ENCODE measurements around the gene OSM. TPM values are rescaled to one million over a fixed set of nuclear protein-coding genes. Genes with fewer than 3 reads are reported as not detected.

Gene OSM
- total RNA-seq, 2 experiments from 2014 or later, result 103 to 107 TPM

GRCh38 chr22:30296833-30297232 is 30.2 kb upstream of the OSM start:
- no peak for DNase-seq
- Mint-ChIP-seq H3K36me3 (ENCODE audit: low read depth) (peaks cover 60% of the 10 kb centered on the region), H3K27ac (peak overlapping the region; percentile 54), H3K27me3 (no peaks in the 10 kb centered on the region), H3K4me3 (no peak overlapping the region), H3K9me3 (no peaks in the 10 kb centered on the region), H3K4me1 (peaks cover 19% of the 10 kb centered on the region)
- ChIA-PET POLR2A (interaction anchor here (1.5 kb wide), 2 partner anchors 8 to 31 kb away, joined by 5 to 7 read pairs; no protein-coding TSS in a partner anchor), CTCF (interaction anchor here (0.7 kb wide), 1 partner anchor 9 kb away, joined by 3 read pairs; no protein-coding TSS in a partner anchor)

- DNase-seq, result no peak
- POLR2A ChIA-PET, result interaction anchor here (0.7 to 1.5 kb wide), 3 partner anchors 9 to 32 kb away, joined by 3 to 7 read pairs (median 5); no protein-coding TSS in a partner anchor
- Mint-ChIP-seq H3K4me3 (no peak overlapping the region), H3K27me3 (no peaks in the 10 kb centered on the region), H3K36me3 (ENCODE audit: low read depth) (peaks cover 58% of the 10 kb centered on the region), H3K4me1 (peaks cover 18% of the 10 kb centered on the region), H3K9me3 (no peaks in the 10 kb centered on the region), H3K27ac (peak overlapping the region; percentile 54)
- CTCF ChIA-PET, result interaction anchor here (0.7 kb wide), 1 partner anchor 8 kb away, joined by 3 read pairs; no protein-coding TSS in a partner anchor
Observed at GRCh38 chr22:30296324-30296723, 29.7 kb upstream of the OSM start.

- Mint-ChIP-seq H3K27me3 (no peaks in the 10 kb centered on the region), H3K9me3 (no peaks in the 10 kb centered on the region), H3K27ac (no peak overlapping the region), H3K4me3 (no peak overlapping the region), H3K4me1 (peaks cover 21% of the 10 kb centered on the region), H3K36me3 (ENCODE audit: low read depth) (peaks cover 51% of the 10 kb centered on the region)
- ChIA-PET CTCF (no interaction called here), POLR2A (interaction anchor here (0.7 to 1.5 kb wide), 3 partner anchors 10 to 32 kb away, joined by 3 to 7 read pairs (median 5); no protein-coding TSS in a partner anchor)
- no peak for DNase-seq
Observed at GRCh38 chr22:30295576-30295975, 28.9 kb upstream of the OSM start.

GRCh38 chr22:30294830-30295229 is 28.2 kb upstream of the OSM start:
- no peaks in the 10 kb centered on the region for H3K9me3 Mint-ChIP-seq
- peaks cover 28% of the 10 kb centered on the region for H3K4me1 Mint-ChIP-seq
- no peak for DNase-seq
- peaks cover 48% of the 10 kb centered on the region for H3K36me3 Mint-ChIP-seq (ENCODE audit: low read depth)
- H3K4me3 Mint-ChIP-seq, result no peak overlapping the region
- no peak overlapping the region for H3K27ac Mint-ChIP-seq
- CTCF ChIA-PET, result no interaction called here
- POLR2A ChIA-PET, result interaction anchor here (0.8 kb wide), 1 partner anchor 61 kb away, joined by 3 read pairs; no protein-coding TSS in a partner anchor
- no peaks in the 10 kb centered on the region for H3K27me3 Mint-ChIP-seq

GRCh38 chr22:30294066-30294465 is 27.4 kb upstream of the OSM start:
- CTCF ChIA-PET, result no interaction called here
- H3K36me3 Mint-ChIP-seq (ENCODE audit: low read depth), result peaks cover 43% of the 10 kb centered on the region
- no peaks in the 10 kb centered on the region for H3K27me3 Mint-ChIP-seq
- H3K4me1 Mint-ChIP-seq, result peaks cover 32% of the 10 kb centered on the region
- POLR2A ChIA-PET, result interaction anchor here (0.8 to 0.9 kb wide), 3 partner anchors 10 to 96 kb away, joined by 3 to 4 read pairs (median 3); no protein-coding TSS in a partner anchor
- H3K27ac Mint-ChIP-seq, result no peak overlapping the region
- no peak overlapping the region for H3K4me3 Mint-ChIP-seq
- DNase-seq, result no peak
- no peaks in the 10 kb centered on the region for H3K9me3 Mint-ChIP-seq

- POLR2A ChIA-PET, result interaction anchor here (6.0 to 6.4 kb wide), 2 partner anchors 8 to 13 kb away, joined by 56 to 86 read pairs; no protein-coding TSS in a partner anchor
- H3K4me3 Mint-ChIP-seq, result no peak overlapping the region
- H3K9me3 Mint-ChIP-seq, result no peaks in the 10 kb centered on the region
- no peak for DNase-seq
- H3K27me3 Mint-ChIP-seq, result no peaks in the 10 kb centered on the region
- H3K4me1 Mint-ChIP-seq, result peaks cover 38% of the 10 kb centered on the region
- CTCF ChIA-PET, result no interaction called here
- peaks cover 34% of the 10 kb centered on the region for H3K36me3 Mint-ChIP-seq (ENCODE audit: low read depth)
- H3K27ac Mint-ChIP-seq, result no peak overlapping the region
Observed at GRCh38 chr22:30293026-30293425, 26.4 kb upstream of the OSM start.

- ChIA-PET POLR2A (interaction anchor here (1.1 to 6.4 kb wide), 4 partner anchors 8 to 40 kb away, joined by 3 to 88 read pairs (median 71); partner anchors contain the start of gene TBC1D10A), CTCF (interaction anchor here (5.2 kb wide), 2 partner anchors 12 to 98 kb away, joined by 89 to 185 read pairs; partner anchors contain the start of gene RNF215)
- Mint-ChIP-seq H3K9me3 (no peaks in the 10 kb centered on the region), H3K27ac (no peak overlapping the region), H3K27me3 (no peaks in the 10 kb centered on the region), H3K36me3 (ENCODE audit: low read depth) (peaks cover 28% of the 10 kb centered on the region), H3K4me3 (no peak overlapping the region), H3K4me1 (peaks cover 45% of the 10 kb centered on the region)
- no peak for DNase-seq
Observed at GRCh38 chr22:30292069-30292970, 25.7 kb upstream of the OSM start.

GRCh38 chr22:30291058-30291892 is 24.6 kb upstream of the OSM start:
- POLR2A ChIA-PET, result interaction anchor here (0.9 to 16.4 kb wide), 11 partner anchors 9 to 133 kb away, joined by 3 to 253 read pairs (median 18); partner anchors contain the start of genes CCDC157, OSM, SF3A1 and TBC1D10A
- Mint-ChIP-seq H3K36me3 (ENCODE audit: low read depth) (peaks cover 25% of the 10 kb centered on the region), H3K27me3 (no peaks in the 10 kb centered on the region), H3K27ac (peak overlapping the region; percentile 81), H3K4me3 (no peak overlapping the region), H3K9me3 (no peaks in the 10 kb centered on the region), H3K4me1 (peaks cover 46% of the 10 kb centered on the region)
- CTCF ChIA-PET, result interaction anchor here (0.7 to 10.7 kb wide), 4 partner anchors 13 to 185 kb away, joined by 3 to 185 read pairs (median 104); partner anchors contain the start of gene RNF215
- DNase-seq, result no peak

- Mint-ChIP-seq H3K4me3 (peak overlapping the region; percentile 77), H3K9me3 (no peaks in the 10 kb centered on the region), H3K36me3 (ENCODE audit: low read depth) (peaks cover 25% of the 10 kb centered on the region), H3K27ac (peak overlapping the region; percentile 81), H3K27me3 (no peaks in the 10 kb centered on the region), H3K4me1 (peaks cover 50% of the 10 kb centered on the region)
- ChIA-PET CTCF (interaction anchor here (0.7 to 10.7 kb wide), 9 partner anchors 14 to 209 kb away, joined by 3 to 185 read pairs (median 37); partner anchors contain the start of genes CCDC157, MTFP1, RNF215 and SF3A1), POLR2A (interaction anchor here (0.6 to 16.4 kb wide), 16 partner anchors 10 to 310 kb away, joined by 3 to 253 read pairs (median 6); partner anchors contain the start of genes CCDC157, OSM, RNF215 and SF3A1)
- DNase-seq, result no peak
Observed at GRCh38 chr22:30290342-30291057, 23.8 kb upstream of the OSM start.

GRCh38 chr22:30289980-30290313 is 23.3 kb upstream of the OSM start:
- POLR2A ChIA-PET, result interaction anchor here (0.6 to 16.4 kb wide), 17 partner anchors 11 to 311 kb away, joined by 3 to 253 read pairs (median 5); partner anchors contain the start of genes CCDC157, OSM, RNF215 and SF3A1
- H3K9me3 Mint-ChIP-seq, result no peaks in the 10 kb centered on the region
- peak overlapping the region; percentile 77 for H3K4me3 Mint-ChIP-seq
- no peak for DNase-seq
- peaks cover 27% of the 10 kb centered on the region for H3K36me3 Mint-ChIP-seq (ENCODE audit: low read depth)
- H3K27me3 Mint-ChIP-seq, result no peaks in the 10 kb centered on the region
- H3K27ac Mint-ChIP-seq, result peak overlapping the region; percentile 81
- CTCF ChIA-PET, result interaction anchor here (1.0 to 10.7 kb wide), 8 partner anchors 15 to 208 kb away, joined by 3 to 185 read pairs (median 48); partner anchors contain the start of genes CCDC157, MTFP1, RNF215 and SF3A1
- peaks cover 55% of the 10 kb centered on the region for H3K4me1 Mint-ChIP-seq

GRCh38 chr22:30289141-30289979 is 22.7 kb upstream of the OSM start, which contains the start of gene CASTOR1:
TSS of gene CASTOR1 (minus strand) at chr22:30289505. CDS start at chr22:30289497, 8 bp downstream.
- Mint-ChIP-seq H3K36me3 (ENCODE audit: low read depth) (peaks cover 31% of the 10 kb centered on the region), H3K4me1 (peaks cover 61% of the 10 kb centered on the region), H3K4me3 (peak within 1 kb of the TSS; percentile 77), H3K9me3 (no peaks in the 10 kb centered on the region), H3K27me3 (no peaks in the 10 kb centered on the region), H3K27ac (peak within 1 kb of the TSS; percentile 81)
- CTCF ChIA-PET, result interaction anchor here (0.6 to 10.7 kb wide), 20 partner anchors 9 to 208 kb away, joined by 3 to 185 read pairs (median 16); partner anchors contain the start of genes CCDC157, MTFP1, OSM and RNF215
- DNase-seq, result peak; percentile 94
- POLR2A ChIA-PET, result interaction anchor here (0.6 to 16.4 kb wide), 33 partner anchors 11 to 312 kb away, joined by 3 to 253 read pairs (median 5); partner anchors contain the start of genes CCDC157, OSM, RNF215 and SF3A1

Data from activated CD4-positive, alpha-beta memory T cell treated with anti-CD3 and anti-CD28 coated beads, Interleukin-2, amount 10 ng/mL, durations not matched to agents 7 days and 5 days (primary cell).